HepG2 (cell line): Measurements from ENCODE around the gene NAP1L4. TPM values are rescaled to one million over a fixed set of nuclear protein-coding genes. Genes with fewer than 3 reads are reported as not detected.

Source experiments
- ATAC-seq: fragments of 200-7000 bp; cut with Tn5 transposase; 3 replicates; pipeline ENCODE4 v1.9.1; 2020; ENCODE audit warnings: mild to moderate bottlenecking, moderate library complexity
- BruUV-seq: library from RNA; stranded (reverse); fragments of 400-500 nt; replicated peaks from 2 replicates; lab custom pipeline; 2021; lab: Mats Ljungman, UMichigan
- CTCF ChIA-PET: fragments of 300-600 bp; formaldehyde crosslinking; extraction: SDS; loops from one replicate; lab custom pipeline; 2021; ENCODE audit warnings: low total read pairs, inconsistent platforms, low intra/inter-chr PET ratio; lab: Yijun Ruan, JAX
- POLR2A ChIA-PET: fragments of 350-600 bp; sonication (Branson Sonifier 250); formaldehyde crosslinking; loops from one replicate; lab custom pipeline; 2020; ENCODE audit warnings: antibody characterized with exemption, inconsistent platforms; lab: Yijun Ruan, JAX
- DNase-seq: peaks from one replicate; pipeline ENCODE4 v3.0.0-alpha.2; 2015; ENCODE audit warnings: low spot score
- FAIRE-seq: peaks from 3 replicates; lab custom pipeline; 2011; peaks lifted over from hg19 to GRCh38; lab: Jason Lieb, UNC
- H2AFZ ChIP-seq: one replicate; pipeline ENCODE4 v1.6.1; 2011; ENCODE audit warnings: low read length, inconsistent platforms
- H3K27ac ChIP-seq: fragments of 300-600 bp; 3 replicates; pipeline ENCODE4 v1.8.0; 2011; ENCODE audit warnings: mixed run types, mild to moderate bottlenecking, mixed read lengths, low read length, inconsistent platforms; ENCODE audit not compliant: insufficient read depth; ENCODE audit errors: extremely low read length
- H3K27me3 ChIP-seq, 2 experiments: fragments of 200-600 bp in 1 of 2; 2 replicates in 1 of 2; 3 replicates in 1 of 2; pipeline versions ENCODE4 v1.6.0 to v1.8.0; 2011; ENCODE audit warnings: low read length in 2 of 2, mild to moderate bottlenecking in 2 of 2, moderate library complexity in 2 of 2, inconsistent platforms in 1 of 2; ENCODE audit not compliant: insufficient read depth in 2 of 2, control insufficient read depth in 1 of 2
- H3K36me3 ChIP-seq, 2 experiments: fragments of 200-600 bp in 1 of 2; replicated peaks in 1 of 2; 2 replicates in 1 of 2; 3 replicates in 1 of 2; pipeline versions ENCODE4 v1.5.1 to v1.8.0; 2011; ENCODE audit warnings: low read length in 2 of 2, inconsistent platforms in 1 of 2; ENCODE audit not compliant: insufficient read depth in 2 of 2, control insufficient read depth in 1 of 2
- H3K4me1 ChIP-seq: 2 replicates; pipeline ENCODE4 v1.5.1; 2012; ENCODE audit warnings: low read length, inconsistent platforms; ENCODE audit not compliant: insufficient read depth
- H3K4me2 ChIP-seq: 2 replicates; pipeline ENCODE4 v1.6.0; 2011; ENCODE audit warnings: low read depth, low read length, inconsistent platforms
- H3K4me3 ChIP-seq, 3 experiments: fragments of 200-600 bp in 1 of 3; sonication (generic), shearing (Covaris generic) in 1 of 3; replicated peaks in 1 of 3; 2 replicates each; pipeline ENCODE4 v1.5.1; 2011 to 2016; ENCODE audit warnings: low read length in 3 of 3, inconsistent platforms in 2 of 3, low read depth in 2 of 3, mild to moderate bottlenecking in 2 of 3, control low read depth in 1 of 3, mixed read lengths in 1 of 3; ENCODE audit not compliant: insufficient read depth in 1 of 3
- H3K79me2 ChIP-seq: one replicate; pipeline ENCODE4 v1.6.1; 2011; ENCODE audit warnings: low read length, inconsistent platforms; ENCODE audit not compliant: insufficient read depth
- H3K9ac ChIP-seq: 2 replicates; pipeline ENCODE4 v1.6.0; 2011; ENCODE audit warnings: mild to moderate bottlenecking, low read depth, low read length, inconsistent platforms; ENCODE audit not compliant: insufficient read depth
- H3K9me3 ChIP-seq: 2 replicates; pipeline ENCODE4 v1.5.1; 2012; ENCODE audit warnings: mild to moderate bottlenecking, low read length
- H4K20me1 ChIP-seq: 2 replicates; pipeline ENCODE4 v1.6.0; 2011; ENCODE audit warnings: inconsistent platforms, mild to moderate bottlenecking, low read length, moderate library complexity; ENCODE audit not compliant: insufficient read depth
- ATF7-NPFF ChIP-seq: sonication (generic); formaldehyde crosslinking; IDR thresholded peaks from 2 replicates; pipeline ENCODE4 v1.8.1; 2023; ENCODE audit warnings: mild to moderate bottlenecking, low read depth, missing genetic modification reagents, moderate library complexity
- ELF3 ChIP-seq: IDR thresholded peaks from 2 replicates; pipeline ENCODE4 v1.6.1; 2016; ENCODE audit warnings: missing genetic modification reagents, missing compliant biosample characterization
- IKZF4 ChIP-seq: sonication (generic); formaldehyde crosslinking; IDR thresholded peaks from 2 replicates; pipeline ENCODE4 v1.5.1; 2020; ENCODE audit warnings: borderline replicate concordance, mild to moderate bottlenecking, low read depth, missing genetic modification reagents; ENCODE audit errors: not compliant biosample characterization
- KAT8 ChIP-seq: IDR thresholded peaks from 2 replicates; pipeline ENCODE4 v1.6.1; 2016; ENCODE audit warnings: missing genetic modification reagents, missing compliant biosample characterization
- RFXAP ChIP-seq: sonication (generic); formaldehyde crosslinking; IDR thresholded peaks from 2 replicates; pipeline ENCODE4 v1.4.0; 2020; ENCODE audit warnings: missing genetic modification reagents, borderline replicate concordance
- SIN3B ChIP-seq: fragments of 150-350 bp; IDR thresholded peaks from 2 replicates; pipeline ENCODE4 v1.6.1; 2014; ENCODE audit warnings: low read length
- ZFP36 ChIP-seq: fragments of 150-350 bp; IDR thresholded peaks from 2 replicates; pipeline ENCODE4 v1.6.1; 2018; ENCODE audit warnings: borderline replicate concordance, low read length, low read depth; ENCODE audit not compliant: partially characterized antibody
- ZFP36L1 ChIP-seq: sonication (generic); formaldehyde crosslinking; IDR thresholded peaks from 2 replicates; pipeline ENCODE4 v1.8.0; 2022; ENCODE audit warnings: mild to moderate bottlenecking, missing genetic modification reagents, moderate library complexity
- ZNF567 ChIP-seq: sonication (generic); formaldehyde crosslinking; IDR thresholded peaks from 2 replicates; pipeline ENCODE4 v1.8.1; 2023; ENCODE audit warnings: mild to moderate bottlenecking, missing genetic modification reagents, borderline replicate concordance
- ZNF7 ChIP-seq: IDR thresholded peaks from 2 replicates; pipeline ENCODE4 v1.6.1; 2016; ENCODE audit warnings: missing biosample characterization, missing genetic modification reagents
- WGBS: methylation state at CpG from one replicate; pipeline ENCODE4 v1.1.6; 2017; ENCODE audit warnings: low lambda C conversion rate; 5-methylcytosine and 5-hydroxymethylcytosine counted together
- in situ Hi-C: cut with HindIII; loops from 2 replicates; pipeline ENCODE4 v1.10.0; 2017; ENCODE audit warnings: low pct_unique_long_range_greater_than_20kb; ENCODE audit not compliant: extremely low pct_ligation_motif_present
- intact Hi-C: fragments of 100-400 bp; cut with micrococcal nuclease; formaldehyde crosslinking; loops from one replicate; pipeline ENCODE4 v1.10.0; 2022; ENCODE audit not compliant: unreplicated experiment
- polyA plus RNA-seq, 8 experiments: library from polyadenylated mRNA; depleted of rRNA in 3 of 8; stranded (reverse) in 7 of 8; unstranded in 1 of 8; fragments of >200 nt; fragmentation: Illumina TruSeq in 4 of 8; extraction: Trizol in 4 of 8; gene quantifications; 2 replicates each; pipeline versions ENCODE4 v1.2.1 to v1.2.3, GENCODE V29; 2011 to 2016; ENCODE audit warnings: low read depth in 4 of 8, missing spikeins in 1 of 8, mixed read lengths in 1 of 8; ENCODE audit not compliant: insufficient read depth in 1 of 8
- total RNA-seq, 5 experiments: library from RNA; depleted of rRNA; stranded (reverse); fragments of >200 nt; fragmentation: Illumina TruSeq; extraction: Trizol; gene quantifications; 2 replicates each; pipeline ENCODE4 v1.2.3, GENCODE V29; 2016; ENCODE audit warnings: low read depth in 1 of 5
- TF ChIP-seq, protein P1 (sequence below): sonication (generic); formaldehyde crosslinking; IDR thresholded peaks from 2 replicates; pipeline ENCODE4 v1.8.1; 2023; ENCODE audit warnings: mild to moderate bottlenecking, missing genetic modification reagents

Gene NAP1L4
- total and polyA plus RNA-seq, 2 of the 13 experiments (the other 11 are each of a cell fraction or from before 2014, with no cell fraction given) = 64.0 to 186 TPM

DNA sequence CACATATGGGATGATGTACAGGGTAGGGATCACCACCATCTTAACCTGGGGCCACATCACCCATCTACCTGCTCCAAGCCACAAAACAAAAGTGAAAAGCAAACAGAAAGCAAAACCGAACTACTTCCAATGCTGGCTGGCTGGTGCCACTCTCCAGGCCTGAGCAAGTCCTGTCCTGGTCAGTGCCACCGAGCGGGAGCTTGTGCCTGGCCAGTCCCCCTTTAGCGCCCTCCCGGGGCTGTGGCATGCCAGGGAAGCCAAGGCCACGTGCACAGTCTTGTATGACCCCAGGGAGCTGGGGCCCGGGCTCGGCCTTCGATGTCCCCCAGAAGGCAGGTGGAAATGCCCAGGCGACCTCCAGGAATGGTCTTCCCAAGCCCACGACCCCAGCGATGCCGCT lies 17.9 kb upstream of the NAP1L4 start:
- Histone ChIP-seq H3K79me2 (no peaks in the 10 kb centered on the region), H3K27me3 (no peaks in the 10 kb centered on the region), H3K9me3 (no peaks in the 10 kb centered on the region), H3K4me1 (no peaks in the 10 kb centered on the region), H4K20me1 (no peaks in the 10 kb centered on the region), H3K27ac (no peak overlapping the region), H3K36me3 (peaks cover 10 to 61% of the 10 kb centered on the region in 2 experiments), H3K9ac (no peak overlapping the region), H3K4me2 (no peak overlapping the region), H2AFZ (no peak overlapping the region), H3K4me3 (no peak overlapping the region)
- WGBS = 98% methylated on average over 10 of the region's 13 CpGs
- ChIA-PET POLR2A (no interaction called here), CTCF (no interaction called here)
- DNase-seq = no peak
- TF ChIP-seq ATF7-NPFF (CRISPR knock-in tag) (no peak), IKZF4 (CRISPR knock-in tag) (no peak), SIN3B (no peak), KAT8 (no peak), RFXAP (no peak), ELF3 (no peak), ZFP36L1 (CRISPR knock-in tag) (no peak), ZNF567 (CRISPR knock-in tag) (no peak), ZNF7 (CRISPR knock-in tag) (no peak), ZFP36 (no peak)
- TF ChIP-seq, protein P1, sequence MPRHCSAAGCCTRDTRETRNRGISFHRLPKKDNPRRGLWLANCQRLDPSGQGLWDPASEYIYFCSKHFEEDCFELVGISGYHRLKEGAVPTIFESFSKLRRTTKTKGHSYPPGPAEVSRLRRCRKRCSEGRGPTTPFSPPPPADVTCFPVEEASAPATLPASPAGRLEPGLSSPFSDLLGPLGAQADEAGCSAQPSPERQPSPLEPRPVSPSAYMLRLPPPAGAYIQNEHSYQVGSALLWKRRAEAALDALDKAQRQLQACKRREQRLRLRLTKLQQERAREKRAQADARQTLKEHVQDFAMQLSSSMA (CRISPR knock-in tag) = no peak
- no peak for FAIRE-seq
- no peak; the same call in 2 of the 3 replicates for ATAC-seq
- intact Hi-C loops = no loop called here
- in situ Hi-C loops = no loop called here
- no TSS peak for BruUV-seq
